Transverse colon (tissue), 4 donors: Measurements from ENCODE around the gene MROH2A. TPM values are rescaled to one million over a fixed set of nuclear protein-coding genes. Genes with fewer than 3 reads are reported as not detected.
A peak's percentile ranks its signal among the peaks of the same experiment; 100 is the strongest.

ENCODE experiments used
- DNase-seq: peaks from one replicate; pipeline ENCODE4 v3.0.0-alpha.2; 2019
- H3K27ac ChIP-seq, 4 donors: fragments of 200-600 bp; sonication (generic); 2 replicates each; pipeline ENCODE4 v1.5.1; 2016 to 2018; ENCODE audit warnings: inconsistent platforms in 4 of 4
- H3K27me3 ChIP-seq: fragments of 200-600 bp; sonication (generic); 2 replicates; pipeline ENCODE4 v1.5.1; 2017; ENCODE audit warnings: inconsistent platforms
- H3K36me3 ChIP-seq, 4 donors: fragments of 200-600 bp; sonication (generic); 2 replicates each; pipeline ENCODE4 v1.5.1; 2017 to 2019; ENCODE audit warnings: inconsistent platforms in 4 of 4
- H3K4me1 ChIP-seq, 4 donors: fragments of 200-600 bp; sonication (generic); 2 replicates each; pipeline ENCODE4 v1.5.1; 2017 to 2020; ENCODE audit warnings: inconsistent platforms in 4 of 4
- H3K4me3 ChIP-seq, 4 donors: fragments of 200-600 bp; sonication (generic); 1 replicate in 1 of 4; 2 replicates in 3 of 4; pipeline versions ENCODE4 v1.5.1 to v1.6.1; 2017 to 2019; ENCODE audit warnings: inconsistent platforms in 4 of 4
- H3K9me3 ChIP-seq, 2 donors: fragments of 200-600 bp; sonication (generic); 2 replicates each; pipeline ENCODE4 v1.5.1; 2017 to 2019; ENCODE audit warnings: inconsistent platforms in 2 of 2
- CTCF ChIP-seq, 5 experiments: fragments of 200-600 bp in 3 of 5; fragments of 450-650 bp in 2 of 5; sonication (generic) in 3 of 5; IDR thresholded peaks; 1 replicate in 2 of 5; 2 replicates in 3 of 5; pipeline ENCODE4 v1.5.1; 2016 to 2017; ENCODE audit warnings: antibody characterized with exemption in 5 of 5, inconsistent platforms in 3 of 5, mild to moderate bottlenecking in 2 of 5, moderate library complexity in 1 of 5
- EP300 ChIP-seq: sonication (generic); formaldehyde crosslinking; IDR thresholded peaks from one replicate; pipeline ENCODE4 v1.6.1; 2017; ENCODE audit warnings: antibody characterized with exemption, low read depth
- POLR2A ChIP-seq: fragments of 450-650 bp; IDR thresholded peaks from one replicate; pipeline ENCODE4 v1.6.1; 2016; ENCODE audit warnings: antibody characterized with exemption, mild to moderate bottlenecking, moderate library complexity
- POLR2AphosphoS5 ChIP-seq, 3 donors: sonication (generic); formaldehyde crosslinking; IDR thresholded peaks; one replicate each; pipeline ENCODE4 v1.6.1; 2016; ENCODE audit warnings: antibody characterized with exemption in 3 of 3
- WGBS, 2 donors: methylation state at CpG; one replicate each; pipeline ENCODE4 v1.1.5; 2018; ENCODE audit warnings: low coverage in 1 of 2; 5-methylcytosine and 5-hydroxymethylcytosine counted together
- in situ Hi-C, 4 donors: fragments of 200-750 bp; cut with MboI; loops; one replicate each; pipeline versions ENCODE4 v1.15.0 to v1.15.1; 2017; ENCODE audit warnings: low sequenced_read_pairs in 3 of 4, low pct_ligation_motif_present in 1 of 4, low pct_unique_long_range_greater_than_20kb in 1 of 4
- intact Hi-C: fragments of 100-400 bp; cut with DNase I; formaldehyde crosslinking; loops from one replicate; pipeline ENCODE4 v1.15.1; 2023; ENCODE audit warnings: low total_unique reads
- total RNA-seq, 4 donors: library from RNA; depleted of rRNA; stranded (reverse); fragments of >200 nt; gene quantifications; one replicate each; pipeline ENCODE4 v1.1.0, GENCODE V29; 2016

Gene MROH2A
- total RNA-seq, 4 donors from 2014 or later: 0.14 TPM; not detected in 3

- no peak overlapping the region for H3K27ac ChIP-seq
- no peaks in the 10 kb centered on the region for H3K4me1 ChIP-seq
- TF ChIP-seq CTCF (IDR thresholded peaks at IDR 0.05) (no peak), POLR2AphosphoS5 (IDR thresholded peaks at IDR 0.05) (no peak), EP300 (no peak), POLR2A (no peak)
- intact Hi-C loops (no loop called here), in situ Hi-C loops (loop anchor here in 1 of 4 donors (25.0 kb wide), 1 partner anchor 376 kb away; no protein-coding TSS in a partner anchor)
- H3K4me3 ChIP-seq: no peak overlapping the region
- H3K9me3 ChIP-seq: no peaks in the 10 kb centered on the region
- H3K27me3 ChIP-seq: no peaks in the 10 kb centered on the region
- H3K36me3 ChIP-seq: no peaks in the 10 kb centered on the region
- DNase-seq: peak; percentile 4
- 40 to 85% methylated on average over 2 to 7 of the region's 7 CpGs for WGBS, 2 donors
Measured at GRCh38 chr2:233838251-233838650, 60.1 kb downstream of the MROH2A start.

GRCh38 chr2:233838726-233839446 lies 60.8 kb downstream of the MROH2A start:
- Histone ChIP-seq H3K36me3 (no peaks in the 10 kb centered on the region), H3K27ac (no peak overlapping the region), H3K4me3 (no peak overlapping the region), H3K4me1 (no peaks in the 10 kb centered on the region), H3K27me3 (no peaks in the 10 kb centered on the region), H3K9me3 (no peaks in the 10 kb centered on the region)
- no peak for DNase-seq
- 84 to 91% methylated on average over 5 to 12 of the region's 12 CpGs for WGBS, 2 donors
- intact Hi-C loops: no loop called here
- in situ Hi-C loops: loop anchor here in 1 of 4 donors (25.0 kb wide), 1 partner anchor 377 kb away; no protein-coding TSS in a partner anchor
- no peak for TF ChIP-seq POLR2AphosphoS5 (IDR thresholded peaks at IDR 0.05)
- no peak for TF ChIP-seq EP300
- TF ChIP-seq CTCF (IDR thresholded peaks at IDR 0.05): no peak
- TF ChIP-seq POLR2A: no peak

GRCh38 chr2:233839447-233839820 lies 61.3 kb downstream of the MROH2A start:
- no peaks in the 10 kb centered on the region for H3K4me1 ChIP-seq
- no peaks in the 10 kb centered on the region for H3K27me3 ChIP-seq
- intact Hi-C loops: no loop called here
- no peak for DNase-seq
- no peaks in the 10 kb centered on the region for H3K36me3 ChIP-seq
- TF ChIP-seq POLR2A: no peak
- TF ChIP-seq CTCF (IDR thresholded peaks at IDR 0.05): no peak
- H3K9me3 ChIP-seq: no peaks in the 10 kb centered on the region
- in situ Hi-C loops: loop anchor here in 1 of 4 donors (25.0 kb wide), 1 partner anchor 377 kb away; no protein-coding TSS in a partner anchor
- no peak overlapping the region for H3K27ac ChIP-seq
- no peak overlapping the region for H3K4me3 ChIP-seq
- 90% methylated on average over 10 of the region's 10 CpGs; no CpG with 5 or more reads in 1 of the 2 donors for WGBS, 2 donors

- H3K36me3 ChIP-seq: no peaks in the 10 kb centered on the region
- no peak overlapping the region for H3K27ac ChIP-seq
- in situ Hi-C loops (loop anchor here in 1 of 4 donors (25.0 kb wide), 1 partner anchor 378 kb away; no protein-coding TSS in a partner anchor), intact Hi-C loops (no loop called here)
- H3K4me1 ChIP-seq: no peaks in the 10 kb centered on the region
- H3K9me3 ChIP-seq: no peaks in the 10 kb centered on the region
- no peaks in the 10 kb centered on the region for H3K27me3 ChIP-seq
- 97% methylated on average over 9 of the region's 9 CpGs; no CpG with 5 or more reads in 1 of the 2 donors for WGBS, 2 donors
- H3K4me3 ChIP-seq: no peak overlapping the region
- TF ChIP-seq EP300: no peak
- TF ChIP-seq POLR2AphosphoS5 (IDR thresholded peaks at IDR 0.05): no peak
- no peak for TF ChIP-seq CTCF (IDR thresholded peaks at IDR 0.05)
- no peak for TF ChIP-seq POLR2A
- no peak for DNase-seq
Measured at GRCh38 chr2:233840520-233840919, 62.4 kb downstream of the MROH2A start.
